Measurements from ENCODE around the gene PXDN.

PXDN gene

GRCh38 chr2:1715184-1716013 is 28.9 kb downstream of the PXDN start:
- Histone ChIP-seq H3K79me2 (ENCODE audit: insufficient read depth, low read depth) (no peaks in the 10 kb centered on the region), H3K4me3 (IDR thresholded peaks at IDR 0.05; ENCODE audit: insufficient read depth, low read depth, low read length) (no peak overlapping the region), H4K20me1 (ENCODE audit: insufficient read depth) (no peaks in the 10 kb centered on the region), H3K27ac (no peak overlapping the region), H3K27me3 (ENCODE audit: insufficient read depth, low read depth) (no peaks in the 10 kb centered on the region), H3K9ac (no peak overlapping the region), H3K4me2 (no peak overlapping the region), H3K4me1 (ENCODE audit: low read depth, poor library complexity, severe bottlenecking) (no peaks in the 10 kb centered on the region), H2AFZ (ENCODE audit: low read depth) (no peak overlapping the region), H3K36me3 (ENCODE audit: insufficient read depth) (no peaks in the 10 kb centered on the region)
- no peak for TF ChIP-seq CTCF (conservative IDR thresholded peaks at IDR 0.05; ENCODE audit: low read depth, low read length)

GRCh38 chr2:1714291-1715064 is 29.8 kb downstream of the PXDN start:
- Histone ChIP-seq H3K4me2 (no peak overlapping the region), H4K20me1 (ENCODE audit: insufficient read depth) (no peaks in the 10 kb centered on the region), H3K4me3 (IDR thresholded peaks at IDR 0.05; ENCODE audit: insufficient read depth, low read depth, low read length) (no peak overlapping the region), H3K27me3 (ENCODE audit: insufficient read depth, low read depth) (no peaks in the 10 kb centered on the region), H3K79me2 (ENCODE audit: insufficient read depth, low read depth) (no peaks in the 10 kb centered on the region), H2AFZ (ENCODE audit: low read depth) (no peak overlapping the region), H3K9ac (no peak overlapping the region), H3K36me3 (ENCODE audit: insufficient read depth) (no peaks in the 10 kb centered on the region), H3K27ac (no peak overlapping the region), H3K4me1 (ENCODE audit: low read depth, poor library complexity, severe bottlenecking) (no peaks in the 10 kb centered on the region)
- no peak for TF ChIP-seq CTCF (conservative IDR thresholded peaks at IDR 0.05; ENCODE audit: low read depth, low read length)

GRCh38 chr2:1713839-1714236 is 30.5 kb downstream of the PXDN start:
- no peak for TF ChIP-seq CTCF (conservative IDR thresholded peaks at IDR 0.05; ENCODE audit: low read depth, low read length)

GRCh38 chr2:1713142-1713838 is 31.0 kb downstream of the PXDN start:
- no peaks in the 10 kb centered on the region for H3K36me3 ChIP-seq (ENCODE audit: insufficient read depth)
- H3K27me3 ChIP-seq (ENCODE audit: insufficient read depth, low read depth), result no peaks in the 10 kb centered on the region
- no peak overlapping the region for H3K4me3 ChIP-seq (IDR thresholded peaks at IDR 0.05; ENCODE audit: insufficient read depth, low read depth, low read length)
- no peak overlapping the region for H3K4me2 ChIP-seq
- TF ChIP-seq CTCF (conservative IDR thresholded peaks at IDR 0.05; ENCODE audit: low read depth, low read length), result no peak
- no peaks in the 10 kb centered on the region for H3K4me1 ChIP-seq (ENCODE audit: low read depth, poor library complexity, severe bottlenecking)
- no peaks in the 10 kb centered on the region for H4K20me1 ChIP-seq (ENCODE audit: insufficient read depth)
- H3K27ac ChIP-seq, result no peak overlapping the region
- H3K79me2 ChIP-seq (ENCODE audit: insufficient read depth, low read depth), result no peaks in the 10 kb centered on the region
- H3K9ac ChIP-seq, result no peak overlapping the region
- no peak overlapping the region for H2AFZ ChIP-seq (ENCODE audit: low read depth)

More at GRCh38 chr2:1713839-1714236, 30.5 kb downstream of the PXDN start:
- Histone ChIP-seq H4K20me1 (ENCODE audit: insufficient read depth) (no peaks in the 10 kb centered on the region), H2AFZ (ENCODE audit: low read depth) (no peak overlapping the region), H3K27me3 (ENCODE audit: insufficient read depth, low read depth) (no peaks in the 10 kb centered on the region), H3K27ac (no peak overlapping the region), H3K4me3 (IDR thresholded peaks at IDR 0.05; ENCODE audit: insufficient read depth, low read depth, low read length) (no peak overlapping the region), H3K9ac (no peak overlapping the region), H3K4me1 (ENCODE audit: low read depth, poor library complexity, severe bottlenecking) (no peaks in the 10 kb centered on the region), H3K79me2 (ENCODE audit: insufficient read depth, low read depth) (no peaks in the 10 kb centered on the region), H3K36me3 (ENCODE audit: insufficient read depth) (no peaks in the 10 kb centered on the region), H3K4me2 (no peak overlapping the region)
